ENCODE data around the gene PDE2A. TPM values are rescaled to one million over a fixed set of nuclear protein-coding genes. Genes with fewer than 3 reads are reported as not detected.

Gene PDE2A
- total RNA-seq, 1 experiment from 2014 or later = 9.6 TPM

DNA sequence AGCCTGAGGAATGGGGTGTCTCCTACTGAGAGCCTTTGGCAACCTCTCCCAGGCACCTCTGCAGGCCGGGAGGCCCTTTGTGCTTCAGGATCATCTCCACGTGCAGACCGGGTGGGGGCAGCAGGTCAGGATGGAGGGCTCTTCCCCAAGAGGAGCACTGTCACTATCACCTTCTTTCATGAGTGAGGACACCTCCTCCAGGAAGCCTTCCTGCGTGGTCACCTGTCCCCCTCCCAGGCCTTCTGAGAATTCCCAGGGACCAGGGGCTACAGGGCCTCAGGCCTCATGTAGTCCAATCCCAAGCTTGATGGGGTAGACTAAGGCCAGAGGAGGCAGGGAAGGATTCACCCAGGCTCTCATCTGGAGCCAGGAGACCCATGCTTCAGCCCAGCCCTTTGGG is 57.6 kb downstream of the PDE2A start:
- peaks cover 35% of the 10 kb centered on the region for H3K27me3 ChIP-seq (ENCODE audit: insufficient read depth, low read depth)
- BruUV-seq (replicated peaks) = no TSS peak
- no peak overlapping the region for H3K4me3 ChIP-seq
- no peak overlapping the region for H3K4me2 ChIP-seq
- no peaks in the 10 kb centered on the region for H3K36me3 ChIP-seq (ENCODE audit: low read depth)
- no peaks in the 10 kb centered on the region for H3F3A ChIP-seq (ENCODE audit: insufficient read depth, low read depth)
- H3K27ac ChIP-seq = no peak overlapping the region
- no peaks in the 10 kb centered on the region; the same call in 1 of the 2 replicates for H4K20me1 ChIP-seq (ENCODE audit: insufficient read depth)
- H3K9me3 ChIP-seq (ENCODE audit: insufficient read depth, low read depth) = no peaks in the 10 kb centered on the region
- POLR2A ChIA-PET (ENCODE audit: unreplicated experiment) = no interaction called here
- intact Hi-C loops (cut with micrococcal nuclease; ENCODE audit: unreplicated experiment) = no loop called here
- CTCF ChIA-PET = no interaction called here
- DNase-seq = no peak
- H3K9me2 ChIP-seq (ENCODE audit: insufficient read depth) = no peaks in the 10 kb centered on the region
- TF ChIP-seq EZH2 (IDR thresholded peaks at IDR 0.05; ENCODE audit: low read depth) = no peak
- TF ChIP-seq, protein P1, sequence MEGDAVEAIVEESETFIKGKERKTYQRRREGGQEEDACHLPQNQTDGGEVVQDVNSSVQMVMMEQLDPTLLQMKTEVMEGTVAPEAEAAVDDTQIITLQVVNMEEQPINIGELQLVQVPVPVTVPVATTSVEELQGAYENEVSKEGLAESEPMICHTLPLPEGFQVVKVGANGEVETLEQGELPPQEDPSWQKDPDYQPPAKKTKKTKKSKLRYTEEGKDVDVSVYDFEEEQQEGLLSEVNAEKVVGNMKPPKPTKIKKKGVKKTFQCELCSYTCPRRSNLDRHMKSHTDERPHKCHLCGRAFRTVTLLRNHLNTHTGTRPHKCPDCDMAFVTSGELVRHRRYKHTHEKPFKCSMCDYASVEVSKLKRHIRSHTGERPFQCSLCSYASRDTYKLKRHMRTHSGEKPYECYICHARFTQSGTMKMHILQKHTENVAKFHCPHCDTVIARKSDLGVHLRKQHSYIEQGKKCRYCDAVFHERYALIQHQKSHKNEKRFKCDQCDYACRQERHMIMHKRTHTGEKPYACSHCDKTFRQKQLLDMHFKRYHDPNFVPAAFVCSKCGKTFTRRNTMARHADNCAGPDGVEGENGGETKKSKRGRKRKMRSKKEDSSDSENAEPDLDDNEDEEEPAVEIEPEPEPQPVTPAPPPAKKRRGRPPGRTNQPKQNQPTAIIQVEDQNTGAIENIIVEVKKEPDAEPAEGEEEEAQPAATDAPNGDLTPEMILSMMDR (conservative IDR thresholded peaks at IDR 0.05) = no peak
- H3K4me1 ChIP-seq (replicated peaks; ENCODE audit: insufficient read depth) = no peaks in the 10 kb centered on the region
- H3K79me2 ChIP-seq (ENCODE audit: low read depth) = no peaks in the 10 kb centered on the region
- H2AFZ ChIP-seq = no peak overlapping the region

DNA sequence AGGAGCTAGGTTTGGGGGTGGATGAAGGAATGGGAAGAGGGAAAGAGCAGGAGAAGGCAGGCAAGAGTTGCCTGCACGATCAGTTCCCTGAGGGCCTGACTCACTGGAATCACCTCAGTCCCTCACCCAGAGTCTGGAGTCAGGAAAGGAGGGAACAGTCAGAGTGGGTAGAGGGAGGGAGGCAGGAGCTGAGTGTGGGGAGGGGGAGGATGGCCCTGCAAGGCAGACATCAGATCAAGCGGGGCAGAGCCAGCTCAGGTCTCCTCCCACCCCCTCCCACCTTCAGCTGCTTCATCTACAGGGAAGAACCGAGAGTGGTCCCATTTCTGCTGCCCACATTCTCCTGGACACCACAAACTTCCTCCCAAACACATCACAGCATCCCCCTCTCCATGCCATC is 58.9 kb downstream of the PDE2A start:
- H3K36me3 ChIP-seq (ENCODE audit: low read depth) = no peaks in the 10 kb centered on the region
- TF ChIP-seq, protein P1 (conservative IDR thresholded peaks at IDR 0.05) = no peak
- no peak for TF ChIP-seq EZH2 (IDR thresholded peaks at IDR 0.05; ENCODE audit: low read depth)
- no peak for DNase-seq
- POLR2A ChIA-PET (ENCODE audit: unreplicated experiment) = no interaction called here
- H3K79me2 ChIP-seq (ENCODE audit: low read depth) = no peaks in the 10 kb centered on the region
- no peaks in the 10 kb centered on the region for H3K9me3 ChIP-seq (ENCODE audit: insufficient read depth, low read depth)
- H3K4me1 ChIP-seq (replicated peaks; ENCODE audit: insufficient read depth) = no peaks in the 10 kb centered on the region
- intact Hi-C loops (cut with micrococcal nuclease; ENCODE audit: unreplicated experiment) = no loop called here
- CTCF ChIA-PET = no interaction called here
- no peaks in the 10 kb centered on the region; the same call in 1 of the 2 replicates for H4K20me1 ChIP-seq (ENCODE audit: insufficient read depth)
- H3K4me2 ChIP-seq = no peak overlapping the region
- H3K27ac ChIP-seq = no peak overlapping the region
- H3K4me3 ChIP-seq = no peak overlapping the region
- no peaks in the 10 kb centered on the region for H3F3A ChIP-seq (ENCODE audit: insufficient read depth, low read depth)
- H2AFZ ChIP-seq = no peak overlapping the region
- peaks cover 35% of the 10 kb centered on the region for H3K27me3 ChIP-seq (ENCODE audit: insufficient read depth, low read depth)
- BruUV-seq (replicated peaks) = no TSS peak
- no peaks in the 10 kb centered on the region for H3K9me2 ChIP-seq (ENCODE audit: insufficient read depth)

DNA sequence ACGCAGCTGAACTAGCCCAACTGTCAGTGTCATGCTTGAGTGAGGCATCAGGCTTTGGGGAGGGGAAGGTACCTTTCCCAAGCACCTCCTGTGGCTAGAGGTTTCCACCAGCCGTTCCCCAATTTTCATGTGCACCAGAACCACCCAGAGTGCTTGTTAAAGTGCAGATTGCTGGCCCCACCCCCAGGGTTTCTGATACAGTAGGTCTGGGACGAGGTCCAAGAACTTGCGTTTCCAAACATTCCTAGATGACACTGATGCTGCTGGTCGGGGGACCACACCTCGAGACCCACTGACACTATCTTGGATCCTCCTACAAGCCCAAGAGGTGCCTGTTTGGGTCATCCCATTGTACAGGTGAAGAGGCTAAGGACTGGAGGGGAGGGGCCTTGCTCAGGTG is 59.8 kb downstream of the PDE2A start:
- no peaks in the 10 kb centered on the region for H3K79me2 ChIP-seq (ENCODE audit: low read depth)
- no peaks in the 10 kb centered on the region for H3K4me1 ChIP-seq (replicated peaks; ENCODE audit: insufficient read depth)
- H3F3A ChIP-seq (ENCODE audit: insufficient read depth, low read depth) = no peaks in the 10 kb centered on the region
- H3K4me3 ChIP-seq = no peak overlapping the region
- no peaks in the 10 kb centered on the region for H3K9me2 ChIP-seq (ENCODE audit: insufficient read depth)
- POLR2A ChIA-PET (ENCODE audit: unreplicated experiment) = no interaction called here
- intact Hi-C loops (cut with micrococcal nuclease; ENCODE audit: unreplicated experiment) = no loop called here
- H3K4me2 ChIP-seq = no peak overlapping the region
- no TSS peak for BruUV-seq (replicated peaks)
- CTCF ChIA-PET = no interaction called here
- TF ChIP-seq, protein P1 (conservative IDR thresholded peaks at IDR 0.05) = no peak
- no peak for TF ChIP-seq EZH2 (IDR thresholded peaks at IDR 0.05; ENCODE audit: low read depth)
- no peaks in the 10 kb centered on the region for H3K9me3 ChIP-seq (ENCODE audit: insufficient read depth, low read depth)
- no peak overlapping the region for H2AFZ ChIP-seq
- peaks cover 35% of the 10 kb centered on the region for H3K27me3 ChIP-seq (ENCODE audit: insufficient read depth, low read depth)
- no peaks in the 10 kb centered on the region for H3K36me3 ChIP-seq (ENCODE audit: low read depth)
- DNase-seq = no peak
- no peaks in the 10 kb centered on the region; the same call in 1 of the 2 replicates for H4K20me1 ChIP-seq (ENCODE audit: insufficient read depth)
- no peak overlapping the region for H3K27ac ChIP-seq

Measured in PC-9 (cell line).